ENCODE measurements around the gene RUNX2. TPM values are rescaled to one million over a fixed set of nuclear protein-coding genes. Genes with fewer than 3 reads are reported as not detected.

The RUNX2 gene
- total and polyA plus RNA-seq, 12 donors, result 0.20 to 3.0 (median 1.6) TPM

GRCh38 chr6:45706319-45706718, 378.2 kb downstream of the RUNX2 start:
- Histone ChIP-seq H3K27ac (no peak overlapping the region), H3K9me3 (no peaks in the 10 kb centered on the region), H3K4me1 (peaks cover 0 to 12% (median 0%) of the 10 kb centered on the region in 9 donors), H3K36me3 (no peaks in the 10 kb centered on the region), H3K4me3 (no peak overlapping the region), H3K27me3 (no peaks in the 10 kb centered on the region)
- ATAC-seq, result no peak
- intact Hi-C loops (cut with DNase I), result no loop called here
- no peak for DNase-seq
- TF ChIP-seq, protein P1, sequence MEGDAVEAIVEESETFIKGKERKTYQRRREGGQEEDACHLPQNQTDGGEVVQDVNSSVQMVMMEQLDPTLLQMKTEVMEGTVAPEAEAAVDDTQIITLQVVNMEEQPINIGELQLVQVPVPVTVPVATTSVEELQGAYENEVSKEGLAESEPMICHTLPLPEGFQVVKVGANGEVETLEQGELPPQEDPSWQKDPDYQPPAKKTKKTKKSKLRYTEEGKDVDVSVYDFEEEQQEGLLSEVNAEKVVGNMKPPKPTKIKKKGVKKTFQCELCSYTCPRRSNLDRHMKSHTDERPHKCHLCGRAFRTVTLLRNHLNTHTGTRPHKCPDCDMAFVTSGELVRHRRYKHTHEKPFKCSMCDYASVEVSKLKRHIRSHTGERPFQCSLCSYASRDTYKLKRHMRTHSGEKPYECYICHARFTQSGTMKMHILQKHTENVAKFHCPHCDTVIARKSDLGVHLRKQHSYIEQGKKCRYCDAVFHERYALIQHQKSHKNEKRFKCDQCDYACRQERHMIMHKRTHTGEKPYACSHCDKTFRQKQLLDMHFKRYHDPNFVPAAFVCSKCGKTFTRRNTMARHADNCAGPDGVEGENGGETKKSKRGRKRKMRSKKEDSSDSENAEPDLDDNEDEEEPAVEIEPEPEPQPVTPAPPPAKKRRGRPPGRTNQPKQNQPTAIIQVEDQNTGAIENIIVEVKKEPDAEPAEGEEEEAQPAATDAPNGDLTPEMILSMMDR (IDR thresholded peaks at IDR 0.05), result no peak
- WGBS, 2 donors, result 35 to 69% methylated on average over 2 of the region's 2 CpGs

GRCh38 chr6:45707176-45707575, 379.0 kb downstream of the RUNX2 start:
- H3K36me3 ChIP-seq, result no peaks in the 10 kb centered on the region
- no peak overlapping the region for H3K4me3 ChIP-seq
- no peak overlapping the region for H3K27ac ChIP-seq
- H3K27me3 ChIP-seq, result peaks cover 0 to under 1% (median 0%) of the 10 kb centered on the region in 7 donors
- 88 to 94% methylated on average over 6 of the region's 6 CpGs for WGBS, 2 donors
- no peak for DNase-seq
- no peaks in the 10 kb centered on the region for H3K9me3 ChIP-seq
- intact Hi-C loops (cut with DNase I), result no loop called here
- no peak for ATAC-seq
- H3K4me1 ChIP-seq, result peaks cover 0 to 12% (median 0%) of the 10 kb centered on the region in 9 donors
- TF ChIP-seq, protein P1 (IDR thresholded peaks at IDR 0.05), result no peak

- Histone ChIP-seq H3K9me3 (no peaks in the 10 kb centered on the region), H3K27me3 (peaks cover 0 to 6% (median 3%) of the 10 kb centered on the region in 7 donors), H3K4me3 (no peak overlapping the region), H3K36me3 (no peaks in the 10 kb centered on the region), H3K27ac (peak overlapping the region in 1 of 10 donors; percentile 20), H3K4me1 (peaks cover 0 to 19% (median 0%) of the 10 kb centered on the region in 9 donors)
- DNase-seq (no peak), ATAC-seq (peak in 1 of 8 donors; percentile 52)
- WGBS, 2 donors, result 59 to 66% methylated on average over 6 of the region's 6 CpGs
- intact Hi-C loops (cut with DNase I), result loop anchor here (5.0 to 10.0 kb wide), 5 partner anchors 285 to 1235 kb away; no protein-coding TSS in a partner anchor
- TF ChIP-seq, protein P1 (IDR thresholded peaks at IDR 0.05), result no peak
These were observed 381.7 kb downstream of the RUNX2 start for GRCh38 chr6:45709781-45710220.

DNA sequence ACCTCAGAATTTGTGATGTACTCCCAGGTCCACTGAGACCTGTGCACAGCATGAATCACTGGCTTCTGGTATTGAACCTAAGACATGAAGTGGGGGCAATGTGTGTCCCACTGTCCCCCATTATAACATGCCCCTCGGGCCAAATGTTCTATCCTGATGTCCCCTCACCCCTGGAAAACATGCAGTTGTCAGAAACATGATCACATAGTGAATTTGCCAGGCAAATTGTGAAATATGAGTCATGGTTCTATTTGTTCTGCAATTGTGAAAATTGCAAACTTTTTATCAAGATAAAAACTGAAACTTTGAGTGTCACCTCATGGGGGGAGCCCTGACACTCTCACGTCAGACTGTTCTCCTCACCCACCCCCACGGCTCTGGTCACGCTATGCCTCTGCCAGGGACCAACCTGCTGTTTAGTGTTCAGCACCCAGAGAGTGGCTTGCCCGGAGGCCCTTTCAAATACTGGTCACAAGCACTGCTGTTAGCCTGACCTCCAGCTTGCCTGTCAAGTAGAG, 382.2 kb downstream of the RUNX2 start:
- Histone ChIP-seq H3K27me3 (peaks cover 0 to 6% (median 3%) of the 10 kb centered on the region in 7 donors), H3K9me3 (no peaks in the 10 kb centered on the region), H3K27ac (peak overlapping the region in 1 of 10 donors; percentile 20), H3K36me3 (no peaks in the 10 kb centered on the region), H3K4me3 (no peak overlapping the region), H3K4me1 (peaks cover 0 to 19% (median 0%) of the 10 kb centered on the region in 9 donors)
- ATAC-seq, result no peak
- 76% methylated on average over 5 of the region's 5 CpGs for WGBS, 2 donors
- intact Hi-C loops (cut with DNase I), result loop anchor here (5.0 to 10.0 kb wide), 5 partner anchors 286 to 1236 kb away; no protein-coding TSS in a partner anchor
- TF ChIP-seq, protein P1 (IDR thresholded peaks at IDR 0.05), result no peak
- no peak for DNase-seq
